Stimulated activated CD8-positive, alpha-beta memory T cell treated with anti-CD3 and anti-CD28 coated beads, Interleukin-7, amount 100 ng/mL, for 1 hour (primary cell): ENCODE data around the gene DNAH12.
"Not testable (repeated sequence)": the region's sequence is repeated elsewhere in the genome, so short reads cannot be mapped to it uniquely, and the experiment has no call there.

Source experiments
- DNase-seq, 2 donors: peaks; one replicate each; pipeline ENCODE4 v3.0.0-alpha.2; 2020; ENCODE audit warnings: low read depth in 2 of 2

Gene DNAH12

GRCh38 chr3:57420001-57420400 is 124.1 kb downstream of the DNAH12 start:
- no peak for DNase-seq

- no peak for DNase-seq
Observed at GRCh38 chr3:57411715-57412114, 132.4 kb downstream of the DNAH12 start.

DNA sequence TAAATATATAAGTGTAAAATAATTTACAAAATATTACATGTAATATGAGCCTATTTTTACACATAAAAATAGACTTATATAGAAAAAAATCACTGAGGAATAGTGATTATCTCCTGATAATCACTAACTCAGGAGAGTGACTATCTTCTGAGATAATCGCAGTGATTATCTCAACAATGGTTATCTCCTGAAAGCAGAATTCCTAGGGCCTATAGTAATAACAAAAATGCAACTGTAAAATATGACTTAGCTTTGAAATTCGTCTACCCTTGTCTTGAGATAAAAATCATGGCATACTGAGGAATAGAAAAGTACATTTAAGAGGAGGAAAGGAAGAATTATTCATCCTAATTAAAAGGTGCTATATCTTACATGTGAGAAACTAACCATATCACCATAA is 134.7 kb downstream of the DNAH12 start:
- DNase-seq, result no peak

DNA sequence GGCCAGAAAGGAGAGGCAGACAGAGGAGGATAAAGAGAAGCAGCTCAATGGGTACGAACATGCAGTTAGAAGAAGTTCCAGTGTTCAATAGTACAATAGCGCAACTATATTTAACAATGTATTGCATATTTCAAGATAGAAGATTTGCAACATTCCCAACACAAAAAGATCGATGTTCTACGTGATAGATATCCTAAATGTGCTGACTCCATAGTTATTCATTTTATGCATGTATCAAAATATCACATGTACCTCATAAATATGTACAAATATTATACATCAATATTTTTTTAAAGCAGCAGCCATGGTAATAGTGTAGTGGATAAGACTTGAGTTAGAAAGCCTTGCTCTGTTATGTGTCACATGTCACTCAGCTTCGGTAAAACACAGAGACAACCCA is 141.5 kb downstream of the DNAH12 start:
- DNase-seq, result no peak

DNA sequence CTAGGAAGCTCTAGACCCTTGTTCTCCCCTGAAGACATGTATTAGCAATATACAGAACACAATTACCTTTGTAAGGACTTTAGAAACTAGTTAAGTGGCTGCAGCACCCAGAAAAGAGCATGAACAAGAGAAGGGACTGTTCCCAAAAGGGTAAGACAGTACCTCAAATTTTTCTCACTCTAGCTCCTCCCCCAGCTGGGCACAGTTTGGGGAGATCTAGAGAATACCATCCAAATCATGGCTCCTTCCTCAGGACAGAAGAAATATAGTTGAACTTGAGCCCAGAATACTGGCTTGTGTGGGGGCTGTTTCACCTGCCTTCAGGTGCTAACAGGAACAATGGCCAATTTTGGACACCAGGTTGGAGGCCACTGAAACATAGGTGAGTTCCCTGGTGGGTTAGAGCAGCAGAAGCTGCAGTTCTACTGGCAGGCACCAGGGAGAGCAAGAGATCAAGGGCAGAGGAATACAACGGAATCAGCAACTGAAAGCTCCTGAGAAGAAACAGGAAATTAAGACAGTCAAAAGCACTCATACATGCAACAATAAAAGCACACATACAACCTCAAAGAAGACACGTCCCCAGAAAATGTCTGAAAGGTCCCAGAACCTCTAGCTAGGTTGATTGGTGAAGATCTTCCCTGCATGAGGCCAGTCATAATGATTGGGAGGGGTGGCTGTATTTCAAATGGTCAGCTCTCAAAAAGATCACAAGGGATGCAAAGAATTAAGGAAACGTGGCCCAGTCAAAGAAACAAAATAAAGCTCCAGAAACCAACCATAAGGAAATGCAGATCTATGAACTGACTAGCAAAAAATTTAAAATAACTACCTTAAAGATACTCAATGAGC is 146.7 kb downstream of the DNAH12 start:
- DNase-seq, result peak in 1 of 2 donors; percentile 14

- DNase-seq, result no peak
Observed at GRCh38 chr3:57393977-57394376, 150.2 kb downstream of the DNAH12 start.

DNA sequence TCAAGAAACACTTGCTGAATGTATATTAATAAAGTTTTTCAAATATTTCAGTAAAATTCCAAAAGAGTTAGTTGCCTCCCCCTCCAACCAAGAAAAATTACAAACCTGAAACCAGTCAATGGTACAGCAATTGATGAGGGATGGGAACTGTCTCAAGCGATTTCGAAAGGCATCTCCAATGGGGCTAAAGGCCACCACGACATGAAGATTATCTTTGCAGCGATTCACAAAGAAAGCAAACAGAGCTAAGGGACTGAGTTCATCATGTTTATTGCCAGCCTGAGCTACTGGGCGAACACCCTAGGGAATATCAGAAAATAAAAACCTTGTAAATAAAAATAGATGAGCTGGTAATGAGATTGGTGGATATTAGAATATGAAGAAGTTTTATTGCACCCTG is 152.4 kb downstream of the DNAH12 start:
- DNase-seq, result no peak

DNA sequence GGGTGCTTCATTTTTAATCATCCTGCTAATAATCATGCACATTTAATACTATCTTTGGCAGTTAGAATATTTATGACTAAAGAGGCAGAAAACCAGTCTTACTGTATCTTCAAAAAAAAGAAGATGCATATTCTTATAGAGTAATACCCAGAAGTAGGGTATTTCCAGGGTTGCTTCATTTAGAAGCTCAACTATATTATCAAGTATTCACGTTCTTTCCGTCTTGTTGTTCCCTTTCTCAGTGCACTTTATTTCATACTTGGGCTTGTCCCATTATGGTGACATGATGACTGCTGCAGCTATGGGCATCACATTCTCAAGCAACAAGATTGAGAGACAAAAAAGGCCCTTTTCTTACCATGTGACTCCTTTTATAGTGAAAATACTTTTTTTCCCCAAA is 154.9 kb downstream of the DNAH12 start:
- DNase-seq, result no peak

- DNase-seq, result no peak
Observed at GRCh38 chr3:57386307-57386706, 157.8 kb downstream of the DNAH12 start.

DNA sequence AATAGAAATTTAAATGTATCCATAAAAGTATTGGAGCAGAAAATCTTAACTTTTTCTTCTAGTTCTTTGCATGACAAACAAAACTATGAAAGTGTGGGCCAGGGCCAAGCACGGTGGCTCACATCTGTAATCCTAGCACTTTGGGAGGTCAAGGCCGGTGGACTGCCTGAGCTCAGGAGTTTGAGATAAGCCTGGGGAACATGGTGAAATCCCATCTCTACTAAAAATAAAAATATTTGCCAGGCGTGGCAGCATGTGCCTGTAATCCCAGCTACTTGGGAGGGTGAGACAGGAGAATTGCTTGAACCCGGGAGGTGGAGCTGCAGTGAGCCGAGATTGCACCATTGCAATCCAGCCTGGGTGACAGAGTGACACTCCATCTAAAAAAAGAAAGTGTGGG is 158.6 kb downstream of the DNAH12 start:
- DNase-seq, result no peak

DNA sequence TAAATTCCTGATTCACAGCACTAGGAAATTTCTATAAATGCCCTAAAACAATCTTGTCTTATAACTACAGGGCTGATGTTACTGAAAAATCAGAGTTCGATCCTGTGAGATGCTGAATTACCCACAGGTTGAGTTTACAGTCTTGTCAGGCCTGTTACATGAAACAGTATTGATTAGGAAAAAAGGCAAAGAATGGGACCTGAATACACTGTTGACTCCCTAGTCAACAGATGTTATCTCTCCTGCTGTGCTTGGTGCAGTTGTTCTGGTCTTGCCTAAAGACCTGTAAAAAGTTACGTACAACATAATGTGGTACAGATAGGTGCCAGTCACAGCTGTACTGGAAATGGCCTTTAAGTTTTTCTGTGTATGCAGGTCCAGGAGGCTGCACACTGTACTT is 160.3 kb downstream of the DNAH12 start:
- no peak for DNase-seq

DNA sequence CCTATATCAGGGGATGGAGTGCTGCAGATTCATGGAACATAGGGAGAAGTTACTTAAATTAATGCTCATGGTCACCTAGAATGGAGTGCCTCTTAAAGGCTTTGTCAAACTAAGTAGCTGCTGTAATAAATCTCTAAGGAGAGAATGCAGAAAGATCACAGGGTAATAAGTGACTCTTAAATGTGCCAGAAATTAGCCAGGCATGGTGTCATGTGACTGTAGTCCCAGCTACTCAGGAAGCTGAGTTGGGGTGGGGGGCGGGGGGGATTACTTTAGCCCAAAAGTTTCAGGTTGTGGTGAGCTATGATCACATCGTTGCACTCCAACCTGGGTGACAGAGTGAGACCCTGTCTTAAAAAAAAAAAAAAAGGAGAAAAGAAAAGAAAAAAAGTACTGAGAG is 160.7 kb downstream of the DNAH12 start:
- DNase-seq, result no peak

GRCh38 chr3:57382933-57383332 is 161.2 kb downstream of the DNAH12 start:
- no peak for DNase-seq

GRCh38 chr3:57370341-57370740 is 173.8 kb downstream of the DNAH12 start:
- no peak for DNase-seq

DNA sequence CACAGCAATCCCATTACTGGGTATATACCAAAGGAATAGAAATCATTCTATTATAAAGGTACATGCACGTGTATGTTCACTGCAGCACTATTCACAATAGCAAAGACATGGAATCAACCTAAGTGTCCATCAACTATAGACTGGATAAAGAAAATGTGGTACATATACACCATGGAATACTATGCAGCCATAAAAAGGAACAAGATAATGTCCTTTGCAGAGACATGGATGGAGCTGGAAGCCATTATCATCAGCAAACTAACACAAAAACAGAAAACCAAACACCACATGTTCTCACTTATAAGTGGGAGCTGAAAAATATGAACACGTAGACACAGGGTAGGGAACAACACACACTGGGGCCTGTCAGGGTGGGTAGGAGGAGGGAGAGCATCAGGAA is 179.1 kb downstream of the DNAH12 start:
- not testable (repeated sequence) for DNase-seq

DNA sequence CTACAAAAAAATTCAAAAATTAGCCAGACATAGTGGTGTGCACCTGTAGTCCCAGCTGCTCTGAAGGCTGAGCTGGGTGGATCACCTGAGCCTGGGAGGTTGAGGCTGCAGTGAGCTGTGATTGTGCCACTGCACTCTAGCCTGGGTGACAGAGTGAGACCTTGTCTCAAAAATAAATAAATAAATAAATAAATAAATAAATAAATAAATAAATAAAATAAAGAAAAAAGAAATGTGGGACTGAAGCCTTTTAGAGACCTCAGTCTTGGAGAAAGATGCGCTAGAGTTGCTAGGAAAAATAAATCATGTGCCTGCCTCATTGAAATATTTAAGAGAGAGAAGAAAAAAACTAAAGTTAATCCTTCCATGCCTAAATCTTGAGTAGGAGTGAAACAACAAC is 187.9 kb downstream of the DNAH12 start:
- not testable (repeated sequence) for DNase-seq

DNA sequence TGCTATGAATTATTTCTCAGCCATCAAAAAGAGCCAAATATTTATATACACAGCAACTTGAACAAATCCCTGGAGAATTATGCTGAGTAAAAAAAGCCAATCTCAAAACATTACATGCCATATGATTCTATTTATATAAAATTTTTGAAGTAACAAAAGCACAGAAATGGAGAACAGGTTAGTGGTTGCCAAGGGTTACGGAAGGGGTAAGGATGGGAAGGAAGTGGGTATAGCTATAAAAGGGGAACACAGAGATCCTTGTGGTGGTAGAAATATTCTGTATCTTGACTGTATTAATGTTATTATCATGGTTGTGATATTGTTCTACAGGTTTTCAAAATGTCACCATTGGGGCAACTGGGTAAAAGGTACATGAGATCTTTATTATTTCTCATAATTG is 189.4 kb downstream of the DNAH12 start:
- DNase-seq, result no peak

GRCh38 chr3:57350271-57350670 is 193.9 kb downstream of the DNAH12 start:
- DNase-seq, result no peak

DNA sequence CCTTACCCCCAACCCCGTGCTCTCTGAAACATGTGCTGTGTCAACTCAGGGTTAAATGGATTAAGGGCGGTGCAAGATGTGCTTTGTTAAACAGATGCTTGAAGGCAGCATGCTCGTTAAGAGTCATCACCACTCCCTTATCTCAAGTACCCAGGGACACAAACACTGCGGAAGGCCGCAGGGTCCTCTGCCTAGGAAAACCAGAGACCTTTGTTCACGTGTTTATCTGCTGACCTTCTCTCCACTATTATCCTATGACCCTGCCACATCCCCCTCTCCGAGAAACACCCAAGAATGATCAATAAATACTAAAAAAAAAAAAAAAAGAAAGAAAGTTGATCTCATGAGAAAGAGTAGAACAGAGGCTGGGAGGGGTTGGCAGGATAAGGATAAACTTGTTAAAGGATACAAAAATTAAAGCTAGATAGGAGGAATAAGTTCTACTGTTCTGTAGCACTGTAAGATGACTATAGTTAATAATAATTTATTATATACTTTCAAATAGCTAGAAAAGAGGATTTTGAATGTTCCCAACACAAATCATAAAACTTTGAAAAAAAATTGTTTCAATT is 205.0 kb downstream of the DNAH12 start:
- DNase-seq, result not testable (repeated sequence)

GRCh38 chr3:57338272-57339070 is 205.7 kb downstream of the DNAH12 start:
- DNase-seq, result not testable (repeated sequence)

DNA sequence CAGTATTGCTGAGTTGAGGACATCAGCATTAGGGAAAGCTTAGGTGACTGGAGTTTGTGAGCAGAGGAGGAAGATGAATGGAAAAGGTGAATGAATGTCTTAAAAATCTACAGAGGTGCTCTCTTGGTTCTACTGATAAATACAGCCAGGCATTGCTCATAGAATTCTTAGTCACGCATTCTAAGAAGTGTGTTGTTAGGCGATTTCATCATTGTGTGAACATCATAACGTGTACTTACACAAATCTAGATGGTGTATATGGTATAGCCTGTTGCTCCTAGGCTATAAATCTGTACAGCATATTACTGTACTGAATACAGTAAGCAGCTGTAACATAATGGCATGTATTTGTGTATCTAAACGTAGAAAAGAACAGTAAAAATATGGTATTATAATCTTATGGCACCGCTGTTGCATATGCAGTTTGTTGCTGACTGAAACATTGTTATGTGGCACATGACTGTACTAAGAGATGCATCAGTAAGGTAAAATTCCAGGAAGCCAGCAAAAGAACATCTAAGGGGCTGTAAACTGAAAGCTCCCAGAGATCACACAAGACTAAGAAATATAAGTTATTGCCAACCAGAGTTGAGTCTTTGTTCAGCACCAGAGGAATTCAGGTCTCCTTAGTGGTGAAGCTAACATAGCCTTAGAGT is 208.7 kb downstream of the DNAH12 start:
- no peak for DNase-seq

GRCh38 chr3:57331078-57331610 is 213.0 kb downstream of the DNAH12 start:
- DNase-seq, result no peak
